GM20431 (cell line): ENCODE data around the gene FAM89B.

ENCODE experiments used
- in situ Hi-C: fragments of 300-500 bp; cut with MseI, MboI; formaldehyde crosslinking; loops from one replicate; pipeline ENCODE4 v1.15.0; 2020; ENCODE audit warnings: low sequenced_read_pairs; ENCODE audit not compliant: unreplicated experiment

Gene FAM89B

DNA sequence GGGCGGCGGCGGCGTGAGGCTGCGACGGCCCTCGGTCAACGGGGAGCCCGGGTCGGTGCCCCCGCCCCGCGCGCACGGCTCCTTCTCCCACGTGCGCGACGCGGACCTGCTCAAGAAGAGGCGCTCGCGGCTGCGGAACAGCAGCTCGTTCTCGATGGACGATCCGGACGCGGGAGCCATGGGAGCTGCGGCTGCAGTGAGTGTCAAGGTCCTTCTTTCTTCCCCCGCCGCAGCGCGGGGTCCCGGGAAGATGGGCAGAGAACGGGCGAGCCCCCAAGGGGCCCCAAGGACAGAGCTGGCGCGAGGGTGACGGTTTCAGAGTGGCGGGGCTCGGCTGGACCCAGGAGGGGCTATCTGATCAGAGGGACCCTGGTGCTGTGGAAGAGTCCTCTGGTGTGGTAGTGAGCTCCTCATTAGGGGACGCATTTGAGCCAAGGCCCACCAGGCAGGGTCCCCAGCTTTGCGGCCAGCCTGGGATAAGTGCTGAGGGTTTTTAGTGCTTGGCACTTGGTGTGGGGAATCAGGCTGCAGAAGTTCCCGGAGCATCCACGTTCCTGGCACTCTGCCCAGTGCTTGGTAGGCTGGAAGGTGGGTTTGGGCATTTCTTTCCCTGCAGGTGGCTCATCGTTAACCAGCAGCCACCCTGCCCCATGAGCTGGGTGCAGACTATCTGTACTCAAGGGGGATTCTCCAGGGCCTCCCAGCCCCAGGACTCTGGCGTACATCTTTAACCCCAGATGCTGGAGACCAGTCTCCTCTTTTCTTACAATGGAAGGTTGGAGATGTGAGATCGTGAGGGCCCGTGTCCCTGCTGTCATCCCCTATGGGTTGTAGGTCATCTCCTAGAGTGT, 13.3 kb downstream of the FAM89B start:
- in situ Hi-C loops = no loop called here

DNA sequence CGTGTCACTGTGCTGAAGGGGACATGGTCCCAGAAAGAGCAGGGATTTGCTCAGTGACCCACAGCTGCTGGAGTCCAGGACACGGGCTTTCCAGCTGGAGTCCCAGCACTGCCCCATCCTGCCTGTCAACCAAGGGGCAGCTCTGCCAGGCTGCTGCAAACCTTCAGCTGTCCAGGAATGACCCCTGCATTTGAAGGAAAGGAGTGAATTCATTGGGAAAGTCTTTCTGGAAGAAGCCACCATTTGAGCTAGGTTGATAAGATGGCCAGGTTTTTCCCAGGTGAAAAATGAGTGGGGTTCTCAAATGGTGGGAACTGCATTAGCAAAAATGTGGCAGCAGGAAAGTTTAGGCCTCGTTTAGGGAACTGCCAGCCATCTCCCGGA, 13.9 kb downstream of the FAM89B start:
- in situ Hi-C loops = no loop called here

DNA sequence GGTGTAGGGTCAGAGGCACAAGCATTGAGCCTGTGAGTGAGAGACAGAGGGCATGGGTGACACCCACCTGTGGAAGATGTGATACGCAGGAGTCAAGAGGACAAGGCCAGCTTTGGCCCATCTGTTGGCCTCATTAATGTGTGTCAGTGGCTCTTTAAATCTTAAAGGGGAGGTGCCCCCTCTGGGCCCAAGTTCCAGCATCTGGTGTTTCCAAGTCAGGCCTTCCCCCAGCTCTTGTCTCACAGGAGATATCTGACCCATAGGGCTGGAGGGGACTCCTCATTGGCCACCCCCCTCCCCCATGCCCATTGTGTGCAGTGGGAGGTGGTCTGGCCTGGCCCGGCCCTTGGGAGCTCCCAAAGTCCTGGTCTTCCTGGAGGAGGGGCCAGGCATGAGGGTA, 14.3 kb downstream of the FAM89B start:
- in situ Hi-C loops = no loop called here

DNA sequence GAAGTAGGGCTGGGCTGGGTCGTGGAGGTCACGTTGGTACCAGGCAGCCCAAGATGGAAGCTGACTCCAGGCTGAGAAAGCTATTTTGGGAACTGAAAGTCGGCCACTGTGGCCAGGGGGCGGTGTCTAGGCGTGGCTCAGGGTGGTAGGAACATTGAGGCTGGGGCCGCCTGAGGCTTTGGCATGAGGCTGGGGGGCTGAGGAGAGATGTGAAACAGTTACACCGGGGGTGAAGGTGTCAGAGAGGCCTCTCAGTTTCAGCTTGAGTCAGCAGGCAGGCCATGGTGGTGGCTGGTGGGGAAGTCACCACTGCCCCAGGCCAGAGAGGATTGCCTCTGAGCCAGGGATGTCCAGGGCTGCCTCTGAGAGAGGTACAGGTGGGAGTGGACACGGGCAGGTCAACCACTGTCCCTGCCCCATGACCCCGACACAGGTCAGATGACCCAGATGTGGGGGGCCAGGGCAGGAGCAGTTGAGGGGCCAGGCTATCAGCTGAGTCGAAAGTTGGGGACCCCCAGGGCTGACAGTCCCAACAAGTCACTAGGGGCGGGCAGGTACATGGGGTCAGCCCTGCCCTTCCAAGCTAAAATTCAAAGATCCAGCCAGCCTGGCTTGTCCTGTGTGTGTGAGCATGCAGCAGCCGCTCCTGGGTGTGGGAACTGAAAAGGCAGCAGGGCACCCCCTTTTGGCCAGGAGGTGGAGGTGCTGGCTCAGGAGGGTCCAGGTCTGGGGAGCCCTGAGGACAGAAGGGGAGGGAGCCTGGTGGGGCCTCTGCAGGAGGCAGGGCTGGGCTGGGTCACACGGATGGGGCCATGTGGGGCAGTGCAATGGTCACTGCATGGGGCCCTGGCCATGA, 16.1 kb downstream of the FAM89B start:
- in situ Hi-C loops = no loop called here

DNA sequence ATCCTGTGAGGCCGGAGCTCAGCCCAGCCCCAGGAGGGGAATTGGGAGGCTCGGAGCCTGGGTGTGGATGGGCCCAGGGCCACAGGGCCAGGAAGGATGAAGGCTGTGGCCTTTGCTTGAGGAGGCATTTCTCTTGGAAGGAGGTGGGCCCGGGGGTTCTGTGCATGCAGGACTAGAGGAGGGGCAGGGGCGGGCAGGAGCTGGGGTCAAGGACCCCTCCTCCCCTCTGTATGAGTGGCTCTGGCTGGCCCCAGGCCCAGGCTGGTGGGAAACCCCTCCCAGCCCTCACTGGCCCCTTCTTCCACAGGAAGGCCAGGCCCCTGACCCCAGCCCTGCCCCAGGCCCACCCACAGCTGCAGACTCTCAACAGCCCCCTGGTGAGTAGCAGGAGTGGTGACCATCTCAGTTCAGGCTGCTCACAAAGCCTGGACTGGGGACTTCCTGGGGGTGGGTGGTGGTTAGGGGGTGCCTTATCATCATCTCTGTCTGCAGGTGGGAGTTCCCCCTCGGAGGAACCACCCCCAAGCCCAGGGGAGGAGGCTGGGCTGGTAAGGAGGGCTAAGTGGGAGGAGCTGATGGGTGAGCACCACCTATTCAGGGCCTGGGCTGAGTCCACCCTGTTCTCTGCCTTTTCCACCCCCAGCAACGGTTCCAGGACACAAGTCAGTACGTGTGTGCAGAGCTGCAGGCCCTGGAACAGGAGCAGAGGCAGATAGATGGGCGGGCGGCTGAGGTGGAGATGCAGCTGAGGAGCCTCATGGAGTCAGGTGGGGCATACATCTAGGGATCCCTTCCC, 17.3 kb downstream of the FAM89B start:
- in situ Hi-C loops = no loop called here

DNA sequence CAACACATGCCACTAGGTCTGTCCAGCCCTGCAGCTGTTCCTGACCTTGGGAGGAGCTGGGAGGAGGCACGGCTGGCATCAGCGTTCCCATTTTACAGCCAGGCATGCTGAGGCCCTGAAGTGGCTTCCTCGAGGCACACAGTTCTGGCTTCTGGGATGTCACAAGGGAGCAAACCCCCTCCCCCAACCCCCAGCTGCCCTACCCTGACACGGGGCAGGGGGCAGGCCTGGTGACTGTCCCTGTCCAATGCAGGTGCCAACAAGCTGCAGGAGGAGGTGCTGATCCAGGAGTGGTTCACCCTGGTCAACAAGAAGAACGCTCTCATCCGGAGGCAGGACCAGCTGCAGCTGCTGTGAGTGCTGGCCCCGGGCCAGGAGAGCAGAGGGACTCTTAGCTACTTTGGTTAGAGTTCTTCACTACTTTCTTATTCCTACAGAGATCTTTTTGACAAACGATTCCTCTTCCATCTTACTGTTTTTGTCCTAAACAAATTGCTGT, 18.0 kb downstream of the FAM89B start:
- in situ Hi-C loops = no loop called here

DNA sequence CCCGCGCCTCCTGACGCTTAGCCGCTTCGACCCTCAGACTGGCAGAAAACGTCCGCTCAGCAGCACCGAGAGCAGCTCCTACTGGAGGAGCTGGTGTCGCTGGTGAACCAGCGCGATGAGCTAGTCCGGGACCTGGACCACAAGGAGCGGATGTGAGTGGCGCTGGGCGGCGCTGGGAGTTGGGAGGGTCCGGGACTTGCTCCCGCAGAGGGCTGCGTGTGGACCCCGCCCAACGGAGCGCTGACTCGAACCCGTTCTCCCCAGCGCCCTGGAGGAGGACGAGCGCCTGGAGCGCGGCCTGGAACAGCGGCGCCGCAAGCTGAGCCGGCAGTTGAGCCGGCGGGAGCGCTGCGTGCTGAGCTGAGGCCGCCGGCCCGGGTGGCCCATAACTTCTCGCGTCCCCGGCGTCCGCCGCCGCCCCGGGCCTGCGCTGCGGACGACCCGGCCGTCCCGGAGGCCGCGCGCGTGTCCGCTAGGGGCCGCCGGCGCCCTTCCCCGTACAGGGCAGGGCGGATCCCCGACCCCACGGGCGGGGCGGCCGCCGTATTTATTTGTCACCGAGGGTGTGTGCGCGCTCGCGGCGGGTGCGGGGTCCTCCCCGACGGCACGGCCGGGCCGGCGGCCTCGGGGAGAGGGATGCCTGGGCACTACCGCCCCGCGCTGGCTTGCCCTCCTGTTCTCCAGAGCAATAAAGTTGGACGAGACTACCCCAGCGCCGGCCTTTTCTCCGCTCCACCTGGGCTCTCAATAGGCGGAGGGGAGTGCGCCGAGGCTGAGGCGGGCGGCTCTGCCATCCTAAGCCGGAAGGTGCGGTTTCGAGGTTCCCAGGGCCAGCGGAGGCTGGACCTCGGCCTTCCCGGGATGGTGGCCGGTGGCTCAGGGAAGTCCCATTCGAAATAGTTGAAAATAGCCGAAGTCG, 19.9 kb downstream of the FAM89B start:
- in situ Hi-C loops = no loop called here

DNA sequence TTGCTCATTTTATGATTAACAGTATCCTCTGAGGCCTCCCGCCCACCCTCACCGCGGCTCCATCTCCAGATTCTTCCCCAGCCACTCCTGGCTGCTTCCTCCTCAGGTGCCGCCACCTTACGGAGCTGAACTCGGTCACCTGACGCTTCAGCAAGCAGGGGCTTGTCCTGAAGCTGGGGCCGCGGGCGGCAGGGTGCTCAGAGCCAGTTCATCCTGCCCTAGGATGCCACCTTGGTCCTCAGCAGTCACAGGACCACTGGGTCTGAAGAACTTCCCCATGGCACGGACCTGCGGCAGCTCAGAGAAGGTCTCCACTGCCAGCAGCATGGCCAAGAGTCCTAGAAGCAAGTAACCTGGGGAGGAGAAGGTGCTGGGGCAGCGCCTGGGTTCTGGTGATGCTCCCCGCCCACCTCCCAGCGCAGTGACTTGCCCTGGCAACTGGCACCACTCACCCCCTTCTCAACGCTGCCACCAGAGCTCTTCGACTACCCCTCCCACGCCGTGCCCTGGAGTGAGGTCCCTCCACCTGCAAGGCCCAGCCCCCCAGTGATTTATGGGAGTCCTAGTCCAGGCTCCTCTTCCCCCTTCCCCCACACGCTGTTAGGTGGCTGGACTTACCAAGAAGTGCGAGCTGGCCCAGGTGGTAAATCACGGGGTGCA, 20.6 kb downstream of the FAM89B start:
- in situ Hi-C loops = no loop called here

DNA sequence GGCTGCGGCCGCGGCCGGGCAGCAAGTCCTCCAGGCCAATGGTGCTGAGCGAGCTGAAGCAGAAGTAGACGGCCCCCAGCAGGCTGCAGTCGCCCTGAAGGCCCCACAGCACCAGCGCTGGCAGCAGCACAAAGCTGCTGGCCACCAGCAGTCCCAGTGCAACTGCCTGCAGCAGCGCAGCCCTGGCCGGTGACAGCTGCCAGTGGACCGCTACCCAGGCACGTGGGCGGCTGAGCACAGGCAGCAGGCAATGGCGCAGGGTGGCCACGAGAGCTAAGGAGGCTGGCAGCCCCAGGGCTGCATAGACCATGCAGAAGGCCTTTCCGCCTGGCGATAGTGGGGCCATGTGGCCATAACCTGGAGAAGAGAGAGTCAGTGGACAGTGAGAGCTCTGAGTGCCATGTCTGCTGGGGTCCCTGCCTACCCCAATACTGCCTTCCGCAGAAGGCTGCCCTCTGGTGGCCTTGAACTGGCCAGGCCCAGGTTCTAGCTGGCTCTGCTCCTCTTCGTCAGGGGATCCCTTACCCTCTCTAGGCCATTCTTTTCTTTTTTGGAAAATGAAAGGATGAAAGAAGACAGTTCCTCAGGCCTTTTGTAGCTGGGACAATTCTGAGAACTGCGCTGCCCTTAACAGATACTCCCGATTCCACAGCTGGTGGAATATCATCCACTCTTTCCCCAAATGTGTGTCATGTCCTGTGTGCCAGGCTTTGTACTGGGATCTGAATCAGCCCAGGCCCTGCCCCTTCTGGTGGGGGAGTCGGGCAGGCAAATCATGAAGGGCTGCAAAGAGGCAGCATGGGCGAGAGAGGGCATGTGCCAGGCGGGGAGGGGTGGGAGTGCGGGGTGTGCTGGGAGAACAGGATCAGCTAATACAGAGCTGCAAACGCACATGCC, 21.4 kb downstream of the FAM89B start:
- in situ Hi-C loops = no loop called here

DNA sequence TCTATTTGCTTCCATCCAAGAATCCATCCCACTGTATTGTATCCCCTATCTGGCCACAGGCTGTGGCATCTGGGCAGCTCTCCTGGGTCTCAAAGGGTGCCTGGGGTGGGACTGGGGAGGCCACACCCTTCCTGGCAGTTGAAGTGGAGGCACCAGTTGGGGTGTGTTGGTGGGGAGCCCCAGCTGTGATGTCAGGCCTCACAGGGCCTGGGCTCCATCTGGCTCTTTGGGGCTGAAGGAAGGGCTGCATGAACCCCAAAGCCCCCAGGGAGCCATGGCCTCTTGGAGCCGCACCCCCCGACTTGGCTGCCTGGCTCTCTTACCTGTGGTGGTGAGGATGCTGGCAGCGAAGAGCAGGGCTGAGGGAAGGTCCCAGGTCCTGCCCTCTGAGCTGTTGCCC, 22.8 kb downstream of the FAM89B start:
- in situ Hi-C loops = no loop called here

DNA sequence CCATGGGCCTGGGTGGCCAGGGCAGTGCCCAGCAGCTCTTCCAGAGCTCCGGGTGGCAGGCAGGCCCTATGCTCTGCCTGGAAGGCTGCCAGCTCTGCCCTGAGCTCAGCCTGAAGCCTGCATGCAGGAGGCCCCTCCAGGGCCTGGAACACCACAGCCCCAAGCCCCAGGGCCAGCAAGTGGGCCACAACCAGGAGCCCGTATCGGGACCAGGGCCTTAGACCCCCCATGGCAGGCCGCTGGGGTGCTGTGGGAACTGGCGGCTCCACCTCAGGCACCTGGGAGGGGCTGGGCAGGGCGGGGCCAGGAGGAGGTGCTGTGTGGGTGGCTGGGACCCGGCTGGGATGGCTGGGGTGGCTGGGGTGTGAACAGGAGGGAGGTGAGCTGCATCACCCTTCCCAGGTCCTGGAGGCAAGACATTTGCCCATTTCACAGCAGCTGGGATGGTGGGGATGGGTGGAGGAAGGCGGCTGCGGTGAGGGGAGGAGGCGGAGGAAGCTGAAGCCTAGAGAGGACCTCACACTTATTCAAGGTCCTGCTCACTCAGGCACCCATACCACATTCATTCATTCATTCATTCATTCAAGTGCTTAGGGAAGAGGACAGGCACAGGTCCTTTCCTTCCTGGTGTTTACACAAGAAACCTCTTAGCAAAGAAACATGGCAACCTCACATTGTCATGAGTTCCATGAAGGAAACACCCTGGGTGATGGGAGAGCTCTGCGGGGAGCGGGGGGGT, 23.4 kb downstream of the FAM89B start, which contains the start of gene KCNK7:
Gene KCNK7 (minus strand): TSS at position 258 of the 739 bp plus-strand sequence. CDS start 28 bp downstream, at position 230.
- in situ Hi-C loops = no loop called here

DNA sequence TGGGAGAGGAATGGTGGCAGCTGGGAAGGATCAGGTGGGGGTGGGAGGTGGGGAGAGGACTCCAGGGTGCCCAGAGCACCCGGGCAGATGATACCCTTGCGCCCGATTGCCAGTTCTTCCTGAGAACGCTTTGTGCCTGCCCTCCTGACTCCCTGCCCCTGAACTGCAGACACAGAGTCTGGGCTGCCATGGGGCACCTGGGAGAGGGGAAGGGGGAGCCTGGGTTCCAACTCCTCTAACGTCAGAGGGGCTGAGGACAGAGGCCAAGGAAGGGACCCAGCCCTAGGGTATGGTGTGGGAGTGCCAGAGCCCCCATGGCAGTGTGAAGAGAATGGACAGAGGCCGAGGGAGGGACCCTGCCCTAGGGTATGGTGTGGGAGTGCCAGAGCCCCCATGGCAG, 24.2 kb downstream of the FAM89B start:
- in situ Hi-C loops = no loop called here

DNA sequence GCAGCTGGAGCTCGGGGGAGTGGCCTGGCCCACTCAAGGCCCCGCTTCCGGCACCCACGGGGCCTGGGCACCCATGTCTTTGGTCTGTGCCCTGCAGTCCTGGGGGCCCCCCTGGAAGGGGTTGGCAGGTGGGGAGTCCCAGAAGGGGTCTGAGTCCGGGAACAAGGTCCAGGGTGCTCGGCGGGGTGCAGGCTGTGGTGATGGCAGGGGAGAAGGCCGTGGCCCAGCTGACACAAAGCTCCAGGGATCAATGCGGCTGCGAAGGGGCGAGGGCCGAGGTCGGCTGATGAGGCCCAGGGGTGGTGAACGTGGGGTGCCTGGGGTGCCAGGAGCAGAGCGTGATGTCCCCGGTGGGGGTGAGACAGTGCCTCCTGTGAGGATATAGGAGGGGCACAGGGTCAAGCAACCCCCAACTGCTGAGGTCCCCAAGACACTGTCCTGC, 25.9 kb downstream of the FAM89B start:
- in situ Hi-C loops = no loop called here

DNA sequence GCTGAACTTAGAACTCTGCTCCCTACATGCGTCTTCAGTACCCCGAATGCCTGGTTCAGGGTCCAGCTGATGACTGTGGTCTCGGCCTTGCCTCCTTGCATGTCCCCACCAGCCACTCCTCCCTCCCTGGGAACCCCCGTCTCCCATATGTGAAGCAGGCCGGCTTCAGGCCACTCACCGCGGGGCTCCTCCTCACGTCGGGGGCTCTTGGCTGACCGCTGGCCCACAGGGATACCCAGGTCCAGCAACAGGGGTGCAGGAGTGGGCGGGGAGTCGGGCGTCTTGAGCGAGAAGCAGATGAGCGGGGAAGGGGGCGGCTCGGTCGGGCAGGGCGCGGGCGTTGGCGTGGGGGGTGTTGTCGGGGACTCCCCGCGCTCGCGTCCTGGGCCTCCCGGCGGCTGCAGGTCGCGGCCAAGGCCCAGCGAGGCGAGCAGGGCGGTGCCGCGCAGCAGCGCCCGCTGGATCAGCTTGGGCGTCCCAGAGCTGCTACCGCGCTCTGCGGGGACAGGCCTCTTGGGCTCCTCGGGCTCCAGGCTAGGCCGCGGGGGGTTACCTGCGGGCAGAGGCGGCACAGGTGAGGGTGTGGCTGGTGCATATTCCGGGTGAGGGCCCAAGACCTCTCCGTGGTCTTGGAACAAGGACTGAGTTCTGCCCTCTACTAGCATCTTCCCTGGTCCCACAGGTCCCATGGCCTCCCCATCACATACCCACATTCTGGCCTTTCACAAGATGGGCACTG, 27.0 kb downstream of the FAM89B start:
- in situ Hi-C loops = no loop called here

DNA sequence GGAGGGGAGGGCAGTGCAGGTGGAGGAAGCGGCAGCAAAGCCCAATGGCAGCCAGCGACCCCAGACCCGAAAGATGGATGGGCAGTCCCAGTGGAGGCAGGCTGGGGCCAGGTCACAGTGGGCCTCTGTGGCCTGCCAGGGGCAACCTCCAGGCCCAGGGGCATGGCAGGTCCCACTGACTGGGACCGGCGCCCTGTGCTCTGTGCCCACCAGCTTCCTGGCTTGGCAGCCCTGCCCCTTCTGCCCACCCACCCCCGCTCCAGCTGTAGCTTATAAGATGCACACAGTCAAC, 27.6 kb downstream of the FAM89B start:
- in situ Hi-C loops = no loop called here

DNA sequence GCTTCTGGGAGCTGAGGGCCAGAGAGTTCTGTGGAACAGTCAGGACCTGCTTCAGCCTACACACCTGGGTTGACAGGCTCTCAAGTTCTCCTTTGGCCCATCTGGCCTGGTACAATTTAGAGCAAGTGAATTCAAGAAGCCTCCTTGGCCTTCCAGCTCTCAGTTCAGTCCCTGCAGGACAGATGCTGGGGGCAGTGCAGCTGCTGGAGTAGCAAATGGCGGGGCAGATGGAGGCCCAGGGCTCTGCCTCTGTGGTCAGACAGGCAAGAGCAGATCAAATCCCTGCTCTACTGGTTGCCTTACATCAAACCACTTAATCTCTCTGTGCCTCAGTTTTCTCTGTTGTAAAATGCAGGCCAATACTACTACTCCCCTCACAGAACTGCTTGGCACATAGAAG, 31.9 kb downstream of the FAM89B start:
- in situ Hi-C loops = no loop called here
